ENCODE results near the gene SYMPK.
A peak's percentile ranks its signal among the peaks of the same experiment; 100 is the strongest.

SYMPK gene

GRCh38 chr19:45866400-45867176 lies 3.6 kb upstream of the SYMPK start:
- DNase-seq: no peak

- DNase-seq: no peak
Measured at GRCh38 chr19:45865269-45865948, 2.5 kb upstream of the SYMPK start.

- DNase-seq: no peak
Measured at GRCh38 chr19:45864629-45865082, 1.7 kb upstream of the SYMPK start.

- peak; percentile 17 for DNase-seq
Measured at GRCh38 chr19:45863840-45864628, 1.1 kb upstream of the SYMPK start, which contains the start of gene FOXA3. TSS of gene FOXA3 (plus strand) at chr19:45864326. CDS start at chr19:45864457, 131 bp downstream.

- DNase-seq: no peak
Measured at GRCh38 chr19:45863335-45863839, 440 bp upstream of the SYMPK start.

- DNase-seq: no peak
Measured at GRCh38 chr19:45862271-45862563, 730 bp downstream of the SYMPK start.

GRCh38 chr19:45860359-45861259 lies 2.3 kb downstream of the SYMPK start:
- DNase-seq: no peak

GRCh38 chr19:45854167-45854778 lies 8.7 kb downstream of the SYMPK start:
- no peak for DNase-seq

GRCh38 chr19:45852983-45853382 lies 10.0 kb downstream of the SYMPK start:
- no peak for DNase-seq

- no peak for DNase-seq
Measured at GRCh38 chr19:45852145-45852750, 10.7 kb downstream of the SYMPK start.

GRCh38 chr19:45848922-45849321 lies 14.0 kb downstream of the SYMPK start:
- DNase-seq: no peak

- no peak for DNase-seq
Measured at GRCh38 chr19:45847663-45848062, 15.3 kb downstream of the SYMPK start.

- DNase-seq: no peak
Measured at GRCh38 chr19:45842198-45842597, 20.7 kb downstream of the SYMPK start.

GRCh38 chr19:45834970-45835369 lies 28.0 kb downstream of the SYMPK start:
- no peak for DNase-seq

GRCh38 chr19:45828945-45829344 lies 34.0 kb downstream of the SYMPK start:
- DNase-seq: no peak

GRCh38 chr19:45828523-45828922 lies 34.4 kb downstream of the SYMPK start:
- DNase-seq: no peak

- no peak for DNase-seq
Measured at GRCh38 chr19:45827459-45828093, 35.4 kb downstream of the SYMPK start.

- no peak for DNase-seq
Measured at GRCh38 chr19:45826934-45827333, 36.0 kb downstream of the SYMPK start.

GRCh38 chr19:45825917-45826893 lies 36.7 kb downstream of the SYMPK start:
- DNase-seq: no peak

GRCh38 chr19:45825263-45825605 lies 37.7 kb downstream of the SYMPK start:
- DNase-seq: no peak

All from effector CD8-positive, alpha-beta T cell (primary cell).